H9 (cell line): ENCODE data around the gene UBN1. TPM values are rescaled to one million over a fixed set of nuclear protein-coding genes. Genes with fewer than 3 reads are reported as not detected.

Experiments
- DNase-seq: peaks from one replicate; pipeline ENCODE4 v3.0.0-alpha.2; 2017
- H2AFZ ChIP-seq: one replicate; pipeline ENCODE4 v1.6.1; 2013; ENCODE audit warnings: mild to moderate bottlenecking, low read length, control low read depth, moderate library complexity
- H2AK5ac ChIP-seq: 2 replicates; pipeline ENCODE4 v1.6.1; 2013; ENCODE audit warnings: low read length, control low read depth, mixed read lengths; ENCODE audit not compliant: insufficient read length
- H2BK120ac ChIP-seq: one replicate; pipeline ENCODE4 v1.6.1; 2013; ENCODE audit warnings: low read depth, mild to moderate bottlenecking, low read length, control low read depth, inconsistent platforms; ENCODE audit not compliant: poor library complexity, severe bottlenecking
- H2BK12ac ChIP-seq: 2 replicates; pipeline ENCODE4 v1.6.1; 2013; ENCODE audit warnings: low read length, control low read depth, mixed read lengths, low read depth; ENCODE audit not compliant: insufficient read length
- H2BK15ac ChIP-seq: 2 replicates; pipeline ENCODE4 v1.6.1; 2013; ENCODE audit warnings: low read depth, low read length, control low read depth
- H2BK20ac ChIP-seq: one replicate; pipeline ENCODE4 v1.6.1; 2013; ENCODE audit warnings: low read depth, mild to moderate bottlenecking, low read length, control low read depth, inconsistent platforms; ENCODE audit not compliant: poor library complexity, severe bottlenecking
- H2BK5ac ChIP-seq: 2 replicates; pipeline ENCODE4 v1.6.1; 2013; ENCODE audit warnings: low read length, control low read depth, mixed read lengths; ENCODE audit not compliant: insufficient read length
- H3K14ac ChIP-seq: 2 replicates; pipeline ENCODE4 v1.6.1; 2013; ENCODE audit warnings: low read length, control low read depth; ENCODE audit not compliant: insufficient read depth
- H3K18ac ChIP-seq: 2 replicates; pipeline ENCODE4 v1.6.1; 2013; ENCODE audit warnings: low read depth, mild to moderate bottlenecking, mixed read lengths, low read length, control low read depth; ENCODE audit not compliant: insufficient read length
- H3K23ac ChIP-seq: 2 replicates; pipeline ENCODE4 v1.6.1; 2013; ENCODE audit warnings: low read length, control low read depth, mixed read lengths, low read depth; ENCODE audit not compliant: insufficient read length
- H3K23me2 ChIP-seq: 2 replicates; pipeline ENCODE4 v1.6.1; 2013; ENCODE audit warnings: low read depth, mild to moderate bottlenecking, mixed read lengths, low read length, control low read depth; ENCODE audit not compliant: insufficient read length, poor library complexity, severe bottlenecking
- H3K27ac ChIP-seq: 2 replicates; pipeline ENCODE4 v1.5.1; 2013; ENCODE audit warnings: low read length, control low read depth, mixed read lengths, low read depth; ENCODE audit not compliant: insufficient read length
- H3K27me3 ChIP-seq: 2 replicates; pipeline ENCODE4 v1.6.1; 2013; ENCODE audit warnings: low read length, control low read depth, inconsistent platforms; ENCODE audit not compliant: insufficient read depth
- H3K4ac ChIP-seq: 2 replicates; pipeline ENCODE4 v1.6.1; 2013; ENCODE audit warnings: low read depth, mild to moderate bottlenecking, control low read depth, inconsistent platforms, low read length, moderate library complexity
- H3K4me1 ChIP-seq: 2 replicates; pipeline ENCODE4 v1.6.1; 2013; ENCODE audit warnings: low read length, control low read depth, inconsistent platforms; ENCODE audit not compliant: insufficient read depth
- H3K4me2 ChIP-seq: 2 replicates; pipeline ENCODE4 v1.6.1; 2013; ENCODE audit warnings: low read length, control low read depth, mixed read lengths; ENCODE audit not compliant: insufficient read length, insufficient read depth
- H3K56ac ChIP-seq: 2 replicates; pipeline ENCODE4 v1.6.1; 2013; ENCODE audit warnings: low read depth, mild to moderate bottlenecking, mixed read lengths, low read length, control low read depth; ENCODE audit not compliant: insufficient read length
- H3K79me1 ChIP-seq: 2 replicates; pipeline ENCODE4 v1.6.1; 2013; ENCODE audit warnings: low read depth, mild to moderate bottlenecking, moderate library complexity, low read length, control low read depth, inconsistent platforms; ENCODE audit not compliant: insufficient read depth, poor library complexity, severe bottlenecking
- H3K79me2 ChIP-seq: 2 replicates; pipeline ENCODE4 v1.6.1; 2013; ENCODE audit warnings: low read length, control low read depth, inconsistent platforms; ENCODE audit not compliant: insufficient read depth
- H3K9ac ChIP-seq: 2 replicates; pipeline ENCODE4 v1.6.1; 2013; ENCODE audit warnings: low read length, control low read depth, mixed read lengths; ENCODE audit not compliant: insufficient read length; ENCODE audit errors: extremely low read depth
- H3K9me3 ChIP-seq: one replicate; pipeline ENCODE4 v1.6.1; 2013; ENCODE audit warnings: low read depth, low read length, inconsistent platforms; ENCODE audit not compliant: control insufficient read depth
- H3T11ph ChIP-seq: one replicate; pipeline ENCODE4 v1.6.1; 2013; ENCODE audit warnings: mild to moderate bottlenecking, low read length, control low read depth, inconsistent platforms
- H4K20me1 ChIP-seq: one replicate; pipeline ENCODE4 v1.6.1; 2013; ENCODE audit not compliant: control insufficient read depth, insufficient read length, insufficient read depth
- H4K5ac ChIP-seq: 2 replicates; pipeline ENCODE4 v1.6.1; 2013; ENCODE audit warnings: low read depth, mild to moderate bottlenecking, mixed read lengths, low read length, control low read depth; ENCODE audit not compliant: insufficient read length
- H4K8ac ChIP-seq: replicated peaks from 2 replicates; pipeline ENCODE4 v1.6.1; 2013; ENCODE audit warnings: low read length, control low read depth, mixed read lengths, low read depth; ENCODE audit not compliant: insufficient read length
- H4K91ac ChIP-seq: 2 replicates; pipeline ENCODE4 v1.6.1; 2013; ENCODE audit warnings: low read depth, mild to moderate bottlenecking, moderate library complexity, mixed read lengths, low read length, control low read depth; ENCODE audit not compliant: insufficient read length
- H3K27ac Mint-ChIP-seq, 3 experiments: 2 replicates in 2 of 3; 3 replicates in 1 of 3; pipeline ENCODE4 v1.8.0; 2020 to 2021; ENCODE audit warnings: mixed read lengths in 3 of 3, mild to moderate bottlenecking in 1 of 3, moderate library complexity in 1 of 3
- H3K27me3 Mint-ChIP-seq: 2 replicates; pipeline ENCODE4 v1.8.0; 2021; ENCODE audit warnings: low read depth, mild to moderate bottlenecking, moderate library complexity, mixed read lengths
- H3K36me3 Mint-ChIP-seq, 3 experiments: 2 replicates in 2 of 3; 3 replicates in 1 of 3; pipeline ENCODE4 v1.8.0; 2020 to 2021; ENCODE audit warnings: low read depth in 3 of 3, mixed read lengths in 3 of 3; ENCODE audit not compliant: insufficient read depth in 1 of 3
- H3K4me1 Mint-ChIP-seq, 2 experiments: 2 replicates each; pipeline ENCODE4 v1.8.0; 2020; ENCODE audit warnings: mixed read lengths in 2 of 2
- H3K4me3 Mint-ChIP-seq, 2 experiments: 2 replicates in 1 of 2; 3 replicates in 1 of 2; pipeline ENCODE4 v1.8.0; 2020 to 2021; ENCODE audit warnings: mild to moderate bottlenecking in 2 of 2, mixed read lengths in 2 of 2, moderate library complexity in 1 of 2
- H3K9me3 Mint-ChIP-seq, 2 experiments: 2 replicates in 1 of 2; 3 replicates in 1 of 2; pipeline ENCODE4 v1.8.0; 2020; ENCODE audit warnings: mild to moderate bottlenecking in 2 of 2, mixed read lengths in 2 of 2, moderate library complexity in 1 of 2
- WGBS: extraction: QIAGEN DNeasy Blood & Tissue Kit; methylation state at CpG from one replicate; pipeline ENCODE4 v1.1.7; 2013; ENCODE audit warnings: missing lambda C conversion rate, low lambda C conversion rate, mixed read lengths; ENCODE audit not compliant: insufficient read length; ENCODE audit errors: extremely low coverage; 5-methylcytosine and 5-hydroxymethylcytosine counted together
- total RNA-seq: library from RNA; stranded (reverse); gene quantifications from 2 replicates; pipeline ENCODE4 v1.2.1, GENCODE V29; 2021
- TF ChIP-seq, protein P1 (sequence below): fragments of 200-600 bp; sonication (generic); conservative IDR thresholded peaks from 3 replicates; pipeline ENCODE4 v1.8.0; 2021; ENCODE audit warnings: antibody characterized with exemption, mild to moderate bottlenecking

Gene UBN1
- total RNA-seq, 1 experiment from 2014 or later: 55.2 TPM

DNA sequence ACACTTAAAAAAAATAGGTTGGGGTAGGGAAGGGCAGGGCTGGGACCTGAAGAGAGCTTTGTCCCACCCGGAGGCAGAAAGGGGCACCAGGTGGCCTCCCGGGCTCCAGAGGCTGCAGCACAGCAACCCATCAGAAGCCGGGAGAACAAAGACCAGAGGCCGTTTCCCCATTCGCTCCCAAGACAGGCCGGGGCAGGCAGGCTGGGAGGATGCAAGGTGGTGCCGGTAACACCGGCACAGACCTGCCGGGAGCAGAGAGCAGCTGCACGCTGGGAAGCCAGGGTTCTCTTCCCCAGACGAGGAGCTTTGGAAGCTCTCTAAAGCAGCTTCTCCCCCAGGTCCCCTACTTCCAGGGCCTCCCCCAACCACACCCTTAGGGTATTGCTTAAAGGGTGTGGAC lies 84.1 kb downstream of the UBN1 start:
- Mint-ChIP-seq H3K4me3 (no peak overlapping the region), H3K4me1 (peaks cover 7 to 11% of the 10 kb centered on the region in 2 experiments), H3K9me3 (peaks cover 7 to 8% of the 10 kb centered on the region in 2 experiments), H3K27ac (peak overlapping the region in 1 of 3 experiments; percentile 36; a peak in 1 of 7 replicates), H3K27me3 (no peaks in the 10 kb centered on the region; the same call in 1 of the 2 replicates), H3K36me3 (peaks cover 6 to 28% (median 21%) of the 10 kb centered on the region in 3 experiments)
- TF ChIP-seq, protein P1, sequence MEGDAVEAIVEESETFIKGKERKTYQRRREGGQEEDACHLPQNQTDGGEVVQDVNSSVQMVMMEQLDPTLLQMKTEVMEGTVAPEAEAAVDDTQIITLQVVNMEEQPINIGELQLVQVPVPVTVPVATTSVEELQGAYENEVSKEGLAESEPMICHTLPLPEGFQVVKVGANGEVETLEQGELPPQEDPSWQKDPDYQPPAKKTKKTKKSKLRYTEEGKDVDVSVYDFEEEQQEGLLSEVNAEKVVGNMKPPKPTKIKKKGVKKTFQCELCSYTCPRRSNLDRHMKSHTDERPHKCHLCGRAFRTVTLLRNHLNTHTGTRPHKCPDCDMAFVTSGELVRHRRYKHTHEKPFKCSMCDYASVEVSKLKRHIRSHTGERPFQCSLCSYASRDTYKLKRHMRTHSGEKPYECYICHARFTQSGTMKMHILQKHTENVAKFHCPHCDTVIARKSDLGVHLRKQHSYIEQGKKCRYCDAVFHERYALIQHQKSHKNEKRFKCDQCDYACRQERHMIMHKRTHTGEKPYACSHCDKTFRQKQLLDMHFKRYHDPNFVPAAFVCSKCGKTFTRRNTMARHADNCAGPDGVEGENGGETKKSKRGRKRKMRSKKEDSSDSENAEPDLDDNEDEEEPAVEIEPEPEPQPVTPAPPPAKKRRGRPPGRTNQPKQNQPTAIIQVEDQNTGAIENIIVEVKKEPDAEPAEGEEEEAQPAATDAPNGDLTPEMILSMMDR: no peak
- Histone ChIP-seq H2BK15ac (no peak overlapping the region), H4K5ac (no peak overlapping the region), H3K4ac (no peak overlapping the region), H3K9ac (no peak overlapping the region), H3K27ac (no peak overlapping the region), H2BK5ac (no peak overlapping the region), H3K23ac (no peak overlapping the region), H3K79me1 (no peaks in the 10 kb centered on the region), H3K27me3 (no peaks in the 10 kb centered on the region), H2BK120ac (no peak overlapping the region), H3K4me1 (no peaks in the 10 kb centered on the region; the same call in 1 of the 2 replicates), H3K79me2 (no peaks in the 10 kb centered on the region), H3K18ac (no peak overlapping the region), H3K23me2 (peaks cover 6% of the 10 kb centered on the region), H2BK12ac (no peak overlapping the region), H3K56ac (no peak overlapping the region), H4K91ac (no peak overlapping the region), H2AFZ (no peak overlapping the region), H4K20me1 (no peaks in the 10 kb centered on the region), H3K14ac (no peak overlapping the region), H3T11ph (no peak overlapping the region), H4K8ac (no peak overlapping the region), H2AK5ac (no peak overlapping the region), H3K4me2 (no peak overlapping the region), H3K9me3 (no peaks in the 10 kb centered on the region), H2BK20ac (no peak overlapping the region)
- DNase-seq: no peak
- no CpG with 5 or more reads among the region's 11 CpGs for WGBS

Other genes starting within 250 kb of the UBN1 start
- gene UBALD1, start 232.6 kb upstream of the UBN1 start, total RNA-seq: 80.9 and 81.7 TPM in 2 replicates
- 91.6 and 93.9 TPM in 2 replicates for gene MGRN1, start 222.7 kb upstream of the UBN1 start, total RNA-seq
- 49.4 and 50.0 TPM in 2 replicates for gene NUDT16L1, start 153.9 kb upstream of the UBN1 start, total RNA-seq
- gene ANKS3, start 113.2 kb upstream of the UBN1 start, total RNA-seq: 27.3 and 32.0 TPM in 2 replicates
- 0.33 and 0.39 TPM in 2 replicates for gene DNAAF8, start 112.9 kb upstream of the UBN1 start, total RNA-seq
- 15.9 and 18.3 TPM in 2 replicates for gene ZNF500, start 80.3 kb upstream of the UBN1 start, total RNA-seq
- gene SEPTIN12, start 59.1 kb upstream of the UBN1 start, total RNA-seq: 0.48 TPM in 1 of 2 replicates, not detected in the other
- not detected in 2 replicates for gene SMIM22, start 52.1 kb upstream of the UBN1 start, total RNA-seq
- gene ROGDI, start 44.8 kb upstream of the UBN1 start, total RNA-seq: 33.5 and 36.4 TPM in 2 replicates
- 114 TPM in 2 replicates for gene GLYR1, start 193 bp upstream of the UBN1 start, total RNA-seq
- gene PPL, start 89.7 kb downstream of the UBN1 start, total RNA-seq: 28.2 and 29.2 TPM in 2 replicates
- 3.2 and 4.1 TPM in 2 replicates for gene SEC14L5, start 110.8 kb downstream of the UBN1 start, total RNA-seq
- 12.1 and 12.7 TPM in 2 replicates for gene NAGPA, start 186.5 kb downstream of the UBN1 start, total RNA-seq
- gene C16orf89, start 218.5 kb downstream of the UBN1 start, total RNA-seq: 2.0 and 2.5 TPM in 2 replicates
- gene ALG1, start 224.4 kb downstream of the UBN1 start, total RNA-seq: 32.5 and 36.2 TPM in 2 replicates